CD4-positive, alpha-beta T cell treated with Interleukin-15 for 4 hours (primary cell): ENCODE data around the gene CCNL2.
"Not testable (repeated sequence)": the region's sequence is repeated elsewhere in the genome, so short reads cannot be mapped to it uniquely, and the experiment has no call there.

Experiments used
- DNase-seq: peaks from one replicate; pipeline ENCODE4 v3.0.0-alpha.2; 2020; ENCODE audit warnings: low spot score

Gene CCNL2

DNA sequence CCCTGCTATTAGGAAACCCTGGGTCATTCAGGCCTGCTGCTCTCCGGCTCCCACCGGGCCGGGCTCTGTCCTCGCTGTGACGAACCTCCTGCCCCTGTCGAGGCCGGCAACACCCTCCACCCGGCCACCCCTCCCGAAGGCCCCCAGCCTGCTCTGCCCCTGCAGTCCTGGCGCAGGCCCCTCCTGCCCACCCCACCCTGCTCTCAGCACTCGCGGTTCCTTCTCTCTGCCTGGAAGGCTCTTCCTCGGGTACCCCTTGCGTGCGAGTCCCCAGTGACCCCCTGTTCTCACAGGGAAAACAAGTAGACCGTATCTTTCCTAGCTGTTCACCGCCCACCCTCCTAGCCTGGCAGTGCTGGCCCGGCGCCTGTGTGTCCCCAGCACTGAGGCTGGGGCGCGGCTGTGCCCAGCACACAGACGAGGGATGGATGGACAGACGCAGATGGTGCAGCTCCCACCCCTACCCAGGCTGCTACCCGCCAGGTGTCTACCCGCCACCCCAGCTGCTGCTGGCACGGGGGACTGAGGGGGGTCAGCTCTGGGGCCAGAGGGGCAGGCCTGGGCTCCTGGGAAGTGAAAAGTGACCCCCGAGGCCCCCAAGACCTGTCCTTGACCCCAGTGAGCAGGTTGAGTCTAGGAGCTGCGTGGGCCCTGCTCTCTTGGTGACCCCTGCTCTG is 33.3 kb upstream of the CCNL2 start:
- no peak for DNase-seq

GRCh38 chr1:1431845-1432273 is 32.7 kb upstream of the CCNL2 start:
- no peak for DNase-seq

DNA sequence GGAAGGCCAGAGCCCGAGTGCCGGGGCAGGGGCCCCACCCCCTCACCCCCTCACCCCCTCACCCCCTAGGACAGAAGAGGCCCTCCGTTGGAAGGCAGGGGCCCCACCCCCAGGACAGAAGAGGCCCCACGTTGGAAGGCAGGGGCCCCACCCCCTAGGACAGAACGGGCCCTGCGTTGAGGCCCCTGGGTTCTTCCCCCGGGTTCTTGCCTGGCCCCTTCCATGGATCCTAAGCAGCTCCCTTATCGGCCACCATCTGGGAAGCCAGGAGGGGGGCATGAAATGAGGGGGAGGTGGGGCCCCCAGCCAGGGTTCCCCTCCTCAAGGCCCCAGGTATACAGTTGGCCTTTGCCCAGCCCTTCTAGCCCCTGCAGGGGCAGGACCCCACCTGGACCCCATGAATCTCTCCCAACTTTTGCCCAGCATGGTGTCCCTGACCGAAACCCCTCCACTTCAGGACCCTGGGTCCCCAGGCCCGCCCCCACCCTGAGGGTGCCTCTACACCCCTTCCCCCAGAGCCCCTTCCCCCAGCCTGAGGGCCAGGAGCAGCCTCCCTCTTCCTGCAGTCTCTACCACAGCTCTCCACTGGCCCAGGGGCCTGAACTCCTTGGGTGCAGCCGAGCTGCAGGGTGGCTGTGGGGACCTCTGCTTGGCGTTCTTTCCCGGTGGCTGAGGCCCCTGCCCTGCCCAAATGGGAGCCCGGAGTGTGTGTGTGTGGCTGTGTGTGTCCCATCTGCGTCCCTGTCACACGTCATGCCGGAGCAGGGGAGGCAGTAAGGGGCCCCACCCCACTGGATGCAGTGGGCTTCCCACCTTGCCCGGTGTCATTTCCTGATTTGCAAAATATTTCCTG is 32.1 kb upstream of the CCNL2 start:
- DNase-seq = no peak

DNA sequence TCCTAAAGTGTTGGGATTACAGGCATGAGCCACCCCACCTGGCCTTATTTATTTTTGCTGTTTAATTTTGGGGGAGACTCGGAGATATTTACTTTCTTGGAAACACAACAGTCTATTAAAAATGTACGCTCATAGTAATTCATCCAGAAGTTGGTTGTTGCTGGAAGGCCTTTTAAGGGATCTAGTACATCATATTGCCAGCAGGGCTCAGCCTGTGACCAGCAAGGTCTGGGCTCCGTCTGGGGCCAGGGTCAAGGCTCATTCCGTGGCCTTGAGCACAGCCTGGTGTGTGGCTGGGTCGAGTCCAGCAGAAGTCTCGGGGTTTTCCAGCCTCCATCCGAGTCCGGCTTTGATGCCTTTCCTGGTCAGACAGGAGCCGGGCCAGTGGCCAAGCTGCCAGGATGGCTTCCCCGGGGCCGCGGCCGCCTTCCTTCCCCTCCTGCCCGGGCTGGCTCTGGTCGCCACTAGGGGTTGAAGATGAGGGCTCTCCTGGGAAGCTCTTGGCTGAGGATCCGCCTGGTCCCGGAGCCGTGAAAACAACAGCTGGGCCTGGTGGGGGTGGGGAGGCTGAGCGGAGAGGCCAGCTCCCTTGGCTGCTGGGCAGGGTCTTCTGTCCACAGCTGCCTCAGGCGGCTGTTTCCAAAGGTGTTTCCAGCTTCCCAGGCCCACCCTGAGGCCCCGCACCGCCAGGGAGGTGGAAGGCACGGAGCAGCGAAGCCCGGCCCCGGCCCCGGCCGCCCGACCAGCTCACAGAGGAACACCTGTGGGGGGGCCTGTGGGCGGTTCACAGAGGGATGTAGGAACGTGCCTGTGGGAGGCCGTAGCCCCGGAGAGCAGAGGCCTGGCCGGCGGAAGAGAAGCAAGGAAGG is 31.2 kb upstream of the CCNL2 start:
- no peak for DNase-seq

- no peak for DNase-seq
Measured at GRCh38 chr1:1429671-1430073, 30.5 kb upstream of the CCNL2 start.

GRCh38 chr1:1428967-1429366 is 29.8 kb upstream of the CCNL2 start:
- not testable (repeated sequence) for DNase-seq

- no peak for DNase-seq
Measured at GRCh38 chr1:1428174-1428573, 29.0 kb upstream of the CCNL2 start.

DNA sequence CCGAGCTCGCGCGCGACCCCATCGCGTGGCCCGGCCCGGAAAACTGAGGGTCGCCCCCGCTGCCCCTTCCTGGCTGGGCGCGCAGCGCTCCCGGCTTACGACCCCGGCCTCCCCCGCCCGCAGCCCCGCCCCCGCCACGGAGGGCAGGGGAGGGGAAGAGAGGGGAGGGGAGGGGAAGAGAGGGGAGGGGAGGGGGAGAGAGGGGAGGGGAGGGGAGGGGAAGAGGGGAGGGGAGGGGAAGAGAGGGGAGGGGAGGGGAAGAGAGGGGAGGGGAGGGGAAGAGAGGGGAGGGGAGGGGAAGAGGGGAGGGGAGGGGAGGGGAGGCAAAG is 28.6 kb upstream of the CCNL2 start:
- DNase-seq = no peak

DNA sequence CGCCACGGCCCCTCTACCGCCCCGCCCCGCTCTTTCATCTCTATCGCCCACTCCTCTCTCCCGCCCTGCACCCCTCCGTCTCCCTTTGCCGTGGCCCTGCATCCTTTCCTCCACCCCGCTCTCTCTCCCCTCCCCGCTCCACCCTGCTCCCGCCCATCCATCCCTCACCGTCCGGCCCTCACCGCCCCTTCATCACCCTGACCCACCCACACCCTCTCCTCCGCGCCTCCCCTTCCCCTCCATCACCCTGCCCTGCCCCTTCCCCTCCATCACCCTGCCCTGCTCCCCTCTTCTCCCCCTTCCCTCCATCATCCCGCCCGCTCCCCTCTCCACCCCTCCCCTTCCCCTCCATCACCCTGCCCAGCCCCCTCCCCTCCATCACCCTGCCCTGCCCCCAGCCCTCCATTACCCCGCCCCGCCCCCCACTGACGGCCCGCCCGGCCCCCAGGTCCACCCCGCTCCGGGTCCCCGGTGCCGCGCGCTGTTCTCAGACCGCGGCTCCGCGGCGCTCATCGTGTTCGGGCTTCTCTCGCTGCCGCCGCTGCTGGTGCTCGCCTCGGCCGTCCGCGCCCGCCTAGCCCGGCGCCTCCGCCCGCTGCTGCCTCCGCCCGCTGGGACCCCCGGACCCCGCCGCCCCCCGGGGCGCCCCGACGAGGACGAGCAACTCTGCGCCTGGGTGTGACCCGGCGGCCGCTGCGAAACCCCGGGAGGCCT is 28.1 kb upstream of the CCNL2 start:
- DNase-seq = no peak

GRCh38 chr1:1426496-1427105 is 27.5 kb upstream of the CCNL2 start:
- DNase-seq = no peak

GRCh38 chr1:1425753-1426495 is 26.8 kb upstream of the CCNL2 start:
- no peak for DNase-seq

DNA sequence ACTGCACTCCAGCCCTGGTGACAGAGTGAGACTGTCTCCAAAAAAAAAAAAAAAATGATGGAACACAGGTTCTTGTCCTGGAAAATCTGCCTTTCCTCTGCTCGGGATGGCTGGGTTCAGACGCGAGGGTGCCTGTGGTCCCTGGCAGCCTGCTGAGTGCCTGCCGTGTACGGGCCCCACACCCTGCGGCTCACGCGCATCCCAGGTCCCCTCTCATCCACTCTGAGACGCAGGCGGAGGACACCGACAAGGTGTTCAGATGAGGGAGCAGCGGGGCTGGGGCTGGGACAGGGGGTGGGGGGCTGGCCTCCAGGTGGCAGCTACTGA is 26.3 kb upstream of the CCNL2 start:
- no peak for DNase-seq

- no peak for DNase-seq
Measured at GRCh38 chr1:1424707-1425106, 25.6 kb upstream of the CCNL2 start.

DNA sequence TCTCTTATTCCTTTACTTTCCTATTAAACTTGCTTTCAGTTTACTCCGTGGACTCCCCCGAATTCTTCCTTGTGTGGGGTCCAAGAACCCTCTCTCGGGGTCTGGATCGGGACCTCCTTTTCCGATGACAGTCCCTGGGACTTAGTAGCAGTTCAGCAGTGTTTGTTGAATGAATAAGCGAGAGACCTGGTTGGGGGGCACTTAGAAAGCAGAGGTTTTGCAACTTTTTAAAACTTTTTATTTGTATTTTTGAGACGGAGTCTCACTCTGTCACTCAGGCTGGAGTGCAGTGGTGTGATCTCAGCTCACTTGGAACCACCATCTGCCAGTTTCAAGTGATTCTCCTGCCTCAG is 24.1 kb upstream of the CCNL2 start:
- no peak for DNase-seq

GRCh38 chr1:1422465-1423244 is 23.5 kb upstream of the CCNL2 start:
- DNase-seq = no peak

DNA sequence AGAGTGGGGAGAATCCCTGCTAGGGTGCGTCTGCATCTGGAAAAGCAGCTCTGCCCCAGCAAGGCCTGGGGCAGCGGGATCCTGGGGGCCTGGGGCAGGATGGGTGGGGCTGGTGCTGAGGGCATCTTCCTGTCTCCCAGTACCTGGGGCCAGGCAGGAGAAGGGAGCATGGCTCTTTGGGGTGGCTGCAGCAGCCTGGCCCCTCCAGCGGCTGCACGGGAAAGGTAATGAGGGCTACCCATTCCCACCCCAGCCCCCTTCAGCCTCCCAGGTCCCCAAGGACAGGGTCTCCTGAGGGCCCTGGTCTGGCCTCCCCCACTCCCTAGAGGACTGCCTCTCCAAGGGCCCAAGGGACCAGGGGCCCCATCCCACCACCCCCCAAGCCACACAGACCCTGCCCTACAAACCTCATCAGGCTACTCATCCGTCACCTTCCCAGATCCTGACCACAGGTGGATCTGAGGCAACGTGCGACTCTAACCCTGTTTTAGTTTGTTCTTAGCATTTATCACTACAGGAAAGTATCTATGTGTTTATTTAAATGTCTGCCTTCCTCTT is 22.9 kb upstream of the CCNL2 start:
- DNase-seq = no peak

- no peak for DNase-seq
Measured at GRCh38 chr1:1421147-1421906, 22.2 kb upstream of the CCNL2 start, which contains the start of gene ANKRD65. TSS of gene ANKRD65 (minus strand) at chr1:1421276. CDS start at chr1:1421005, 271 bp downstream.

- DNase-seq = no peak
Measured at GRCh38 chr1:1420654-1421141, 21.6 kb upstream of the CCNL2 start.
